HG02840 (cell line): Measurements from ENCODE around the gene TRAF2.
"Not testable (repeated sequence)": the region's sequence is repeated elsewhere in the genome, so short reads cannot be mapped to it uniquely, and the experiment has no call there.

Experiments used
- ATAC-seq: cut with Tn5 transposase; IDR thresholded peaks from one replicate; pipeline ENCODE4 v1.9.1; 2021; ENCODE audit warnings: mild to moderate bottlenecking, moderate library complexity, moderate number of reproducible peaks; ENCODE audit not compliant: unreplicated experiment, low FRiP score

TRAF2 gene

GRCh38 chr9:136885950-136886578, at the start of gene TRAF2:
TRAF2 (plus strand) TSS chr9:136886516; CDS start chr9:136898741, 12,225 bp downstream.
- peak; percentile 73 for ATAC-seq

- no peak for ATAC-seq
Measured at GRCh38 chr9:136837146-136837855, 49.0 kb upstream of the TRAF2 start.

GRCh38 chr9:136837856-136838277, 48.4 kb upstream of the TRAF2 start:
- ATAC-seq = not testable (repeated sequence)

- ATAC-seq = no peak
Measured at GRCh38 chr9:136838314-136839228, 47.7 kb upstream of the TRAF2 start.

- no peak for ATAC-seq
Measured at GRCh38 chr9:136839229-136840139, 46.8 kb upstream of the TRAF2 start.

GRCh38 chr9:136840140-136840876, 46.0 kb upstream of the TRAF2 start:
- ATAC-seq = no peak

GRCh38 chr9:136840877-136841645, 45.3 kb upstream of the TRAF2 start:
- no peak for ATAC-seq

GRCh38 chr9:136841646-136842379, 44.5 kb upstream of the TRAF2 start:
- not testable (repeated sequence) for ATAC-seq

- peak; percentile 57 for ATAC-seq
Measured at GRCh38 chr9:136842380-136842948, 43.9 kb upstream of the TRAF2 start, which contains the start of gene AJM1. AJM1 (plus strand) TSS chr9:136842478; CDS start chr9:136844415, 1,937 bp downstream.

GRCh38 chr9:136843159-136843800, 43.0 kb upstream of the TRAF2 start:
- not testable (repeated sequence) for ATAC-seq

- not testable (repeated sequence) for ATAC-seq
Measured at GRCh38 chr9:136843801-136844740, 42.2 kb upstream of the TRAF2 start.

GRCh38 chr9:136844761-136845464, 41.4 kb upstream of the TRAF2 start:
- no peak for ATAC-seq

GRCh38 chr9:136845465-136846260, 40.7 kb upstream of the TRAF2 start:
- ATAC-seq = no peak

- no peak for ATAC-seq
Measured at GRCh38 chr9:136846376-136847087, 39.8 kb upstream of the TRAF2 start.
